MG63 (cell line): Measurements from ENCODE around the gene HOXB6. TPM values are rescaled to one million over a fixed set of nuclear protein-coding genes. Genes with fewer than 3 reads are reported as not detected.

Experiments
- DNase-seq: peaks from one replicate; pipeline ENCODE4 v3.0.0-alpha.2; 2020
- H3K27me3 ChIP-seq: fragments of 250-450 bp; sonication (Bioruptor Pico); 2 replicates; pipeline ENCODE4 v1.5.1; 2020; ENCODE audit warnings: mild to moderate bottlenecking, moderate library complexity
- H3K36me3 ChIP-seq: fragments of 250-450 bp; sonication (Bioruptor Pico); 2 replicates; pipeline ENCODE4 v1.5.1; 2020; ENCODE audit warnings: mild to moderate bottlenecking, moderate library complexity
- H3K4me3 ChIP-seq: fragments of 250-450 bp; sonication (Bioruptor Pico); 2 replicates; pipeline ENCODE4 v1.5.1; 2020; ENCODE audit warnings: mild to moderate bottlenecking, moderate library complexity
- H3K9me3 ChIP-seq: fragments of 250-450 bp; sonication (Bioruptor Pico); 2 replicates; pipeline ENCODE4 v1.5.1; 2020; ENCODE audit warnings: mild to moderate bottlenecking, moderate library complexity
- total RNA-seq: library from RNA; depleted of rRNA; stranded (reverse); fragments of >200 nt; shearing (Covaris generic); gene quantifications from 2 replicates; pipeline ENCODE4 v1.2.3, GENCODE V29; 2014; ENCODE audit warnings: low replicate concordance

HOXB6 gene
- total RNA-seq, 1 experiment from 2014 or later: 7.0 TPM

DNA sequence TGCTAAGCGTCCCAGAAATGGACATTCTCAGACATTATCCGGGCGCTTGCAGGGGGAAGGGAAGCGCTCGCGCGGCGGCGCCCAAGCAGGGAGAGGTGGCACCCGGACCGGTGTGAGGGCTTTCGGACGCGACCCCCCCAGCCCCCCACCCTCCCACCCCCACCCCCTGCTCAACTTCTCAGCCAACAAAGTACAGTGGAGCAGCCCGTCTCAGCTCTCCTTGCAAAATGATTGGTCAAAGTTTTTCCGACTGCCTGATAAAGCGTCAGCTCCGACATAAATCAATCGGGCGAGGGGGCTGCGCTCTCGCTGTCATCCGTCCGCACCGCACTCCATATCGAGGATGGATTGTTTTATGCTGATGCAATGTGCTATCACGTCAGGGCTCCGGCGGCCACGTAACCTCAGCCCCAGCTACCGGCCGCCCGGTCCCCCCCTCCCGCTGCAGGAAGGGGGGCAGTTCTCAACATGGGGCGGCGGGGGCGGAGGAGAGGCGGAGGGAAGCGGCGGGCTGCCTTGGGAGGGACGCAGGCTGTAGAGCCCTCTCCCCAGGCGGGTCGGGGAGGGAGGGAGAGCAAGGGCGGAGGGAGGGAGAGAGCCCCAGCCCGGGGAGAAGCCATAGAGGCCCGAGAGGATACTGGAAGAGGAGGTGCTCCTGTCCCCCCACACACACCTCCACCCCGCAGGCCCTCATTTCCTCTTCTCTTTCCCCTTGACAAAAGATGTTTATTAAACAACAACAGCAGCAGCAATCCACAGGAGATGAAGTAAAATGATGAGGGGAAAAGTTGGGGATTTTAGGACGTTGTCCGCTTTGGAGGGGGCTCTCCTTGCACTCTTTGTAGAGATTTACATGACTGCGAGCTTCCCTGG lies 21.7 kb upstream of the HOXB6 start, which contains the start of gene HOXB9:
Gene HOXB9, minus strand, starts transcription at position 114 of the 873 bp plus-strand sequence. Its CDS starts 89 bp downstream, at position 25.
- no peaks in the 10 kb centered on the region for H3K27me3 ChIP-seq
- H3K4me3 ChIP-seq: peak within 1 kb of the TSS; percentile 74
- DNase-seq: peak; percentile 96

DNA sequence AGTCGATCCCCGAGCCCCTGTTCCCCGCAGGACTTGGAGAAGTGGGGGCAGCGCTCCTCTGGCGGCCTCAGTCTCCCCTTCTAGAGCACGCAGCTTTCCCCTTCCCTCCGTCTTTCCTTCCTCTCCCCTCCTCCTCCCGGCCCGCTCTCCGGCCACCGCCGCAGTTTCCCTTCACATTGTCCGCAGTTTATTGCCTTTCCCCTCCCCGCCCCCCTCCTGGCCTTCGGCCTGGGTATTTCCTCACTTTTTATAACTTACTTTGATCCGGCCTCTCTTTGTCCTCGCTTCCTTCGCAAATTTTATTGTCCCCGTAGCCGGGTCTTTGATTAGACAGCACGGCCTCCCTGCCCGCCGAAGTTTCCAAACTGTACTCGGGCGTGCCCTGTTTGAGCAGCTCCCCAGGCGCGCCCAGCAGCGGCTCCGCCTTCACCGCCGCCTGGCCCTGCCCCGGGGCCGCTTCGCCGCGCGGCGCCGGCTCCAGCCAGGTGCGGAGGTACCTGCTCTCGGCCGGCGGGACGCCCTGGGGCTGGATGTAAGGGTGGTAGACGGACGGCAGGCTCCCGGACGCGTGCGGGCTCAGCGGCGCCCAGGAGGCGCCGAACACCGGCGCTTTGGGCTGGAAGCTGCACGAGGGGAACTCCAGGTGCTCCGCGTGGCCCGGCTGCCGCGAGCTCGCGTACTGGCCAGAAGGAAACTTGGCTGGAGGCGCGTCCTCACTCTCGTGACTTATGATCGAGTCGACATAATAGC lies 20.9 kb upstream of the HOXB6 start:
- H3K4me3 ChIP-seq: peak overlapping the region; percentile 74
- DNase-seq: peak; percentile 69
- H3K36me3 ChIP-seq: peaks cover 26% of the 10 kb centered on the region

More for the DNA sequence above, 21.7 kb upstream of the HOXB6 start, which contains the start of gene HOXB9:
- peaks cover 31% of the 10 kb centered on the region for H3K36me3 ChIP-seq
- H3K9me3 ChIP-seq: no peaks in the 10 kb centered on the region

DNA sequence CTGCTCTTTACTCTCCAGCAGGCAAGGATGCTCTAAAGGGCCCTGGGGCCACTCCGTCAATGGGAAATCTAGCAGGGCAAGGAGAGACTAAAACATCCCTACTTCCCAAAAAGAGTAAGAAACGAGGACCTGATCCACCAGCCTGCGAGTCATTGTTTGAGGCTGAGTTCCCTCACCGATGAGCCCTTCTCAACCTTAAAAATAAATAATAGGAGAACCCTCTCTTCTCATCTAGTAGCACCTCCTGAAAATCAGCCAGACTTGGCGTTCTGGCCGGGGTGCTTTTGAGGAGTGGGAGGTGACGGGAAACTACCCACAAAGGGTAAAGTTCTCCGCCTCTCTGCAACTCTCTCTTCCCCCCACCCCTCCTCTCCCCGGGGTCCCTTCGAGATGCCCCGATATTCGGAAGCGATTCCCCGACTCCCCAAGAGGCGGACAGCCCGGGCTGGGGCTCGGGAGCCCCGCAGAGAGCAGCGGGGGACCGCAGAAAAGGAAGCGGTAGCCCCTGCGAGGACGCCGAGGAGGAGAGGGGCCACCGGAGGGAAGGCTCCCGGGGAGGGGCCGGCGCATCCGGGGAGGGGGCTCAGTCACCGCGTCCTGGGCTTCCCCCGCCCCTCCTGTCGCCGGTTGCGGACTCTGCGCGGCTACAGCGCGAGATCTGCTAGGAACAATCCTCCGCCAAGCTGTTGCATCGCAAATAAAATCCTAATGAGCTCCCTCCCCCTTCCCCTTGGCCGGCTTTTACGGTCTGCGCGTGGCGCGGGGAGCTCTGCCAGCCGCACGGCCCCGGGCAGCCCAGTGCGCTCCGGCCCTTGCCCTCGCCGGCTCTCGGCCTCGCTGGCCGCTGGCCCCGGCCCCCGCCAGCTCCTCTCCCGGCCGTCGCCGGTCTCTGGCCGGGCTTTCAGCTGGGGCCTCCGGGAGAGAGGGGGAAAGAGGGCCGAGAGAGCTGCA lies 20.0 kb upstream of the HOXB6 start:
- H3K27me3 ChIP-seq: no peaks in the 10 kb centered on the region
- H3K4me3 ChIP-seq: peak overlapping the region; percentile 74
- H3K9me3 ChIP-seq: no peaks in the 10 kb centered on the region
- peak; percentile 67 for DNase-seq
- peaks cover 21% of the 10 kb centered on the region for H3K36me3 ChIP-seq

More for the DNA sequence above, 20.9 kb upstream of the HOXB6 start:
- H3K9me3 ChIP-seq: no peaks in the 10 kb centered on the region
- no peaks in the 10 kb centered on the region for H3K27me3 ChIP-seq

- peak overlapping the region; percentile 74 for H3K4me3 ChIP-seq
- H3K9me3 ChIP-seq: no peaks in the 10 kb centered on the region
- DNase-seq: no peak
- no peaks in the 10 kb centered on the region for H3K27me3 ChIP-seq
- peaks cover 21% of the 10 kb centered on the region for H3K36me3 ChIP-seq
Observed at GRCh38 chr17:48624118-48624517, 19.3 kb upstream of the HOXB6 start.

GRCh38 chr17:48623583-48623982 lies 18.8 kb upstream of the HOXB6 start:
- Histone ChIP-seq H3K27me3 (no peaks in the 10 kb centered on the region), H3K4me3 (no peak overlapping the region), H3K9me3 (no peaks in the 10 kb centered on the region), H3K36me3 (peaks cover 21% of the 10 kb centered on the region)
- no peak for DNase-seq

DNA sequence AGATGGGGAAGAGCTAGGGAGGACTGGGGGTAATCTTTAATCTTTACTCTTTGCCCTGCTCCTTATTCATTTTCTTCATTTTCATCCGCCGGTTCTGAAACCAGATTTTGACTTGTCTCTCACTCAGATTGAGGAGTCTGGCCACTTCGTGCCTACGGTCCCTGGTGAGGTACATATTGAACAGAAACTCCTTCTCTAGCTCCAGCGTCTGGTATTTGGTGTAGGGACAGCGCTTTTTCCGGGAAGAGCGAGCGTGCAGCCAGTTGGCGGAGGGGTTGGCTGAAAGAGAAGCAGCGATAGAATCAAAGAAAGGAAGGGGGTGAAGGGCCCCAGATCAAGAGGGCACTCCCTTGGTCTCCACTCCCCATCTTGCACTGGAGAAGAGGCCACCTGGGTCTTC lies 18.1 kb upstream of the HOXB6 start:
- H3K36me3 ChIP-seq: peaks cover 21% of the 10 kb centered on the region
- peaks cover 4% of the 10 kb centered on the region for H3K27me3 ChIP-seq
- no peak overlapping the region for H3K4me3 ChIP-seq
- DNase-seq: no peak
- H3K9me3 ChIP-seq: no peaks in the 10 kb centered on the region

DNA sequence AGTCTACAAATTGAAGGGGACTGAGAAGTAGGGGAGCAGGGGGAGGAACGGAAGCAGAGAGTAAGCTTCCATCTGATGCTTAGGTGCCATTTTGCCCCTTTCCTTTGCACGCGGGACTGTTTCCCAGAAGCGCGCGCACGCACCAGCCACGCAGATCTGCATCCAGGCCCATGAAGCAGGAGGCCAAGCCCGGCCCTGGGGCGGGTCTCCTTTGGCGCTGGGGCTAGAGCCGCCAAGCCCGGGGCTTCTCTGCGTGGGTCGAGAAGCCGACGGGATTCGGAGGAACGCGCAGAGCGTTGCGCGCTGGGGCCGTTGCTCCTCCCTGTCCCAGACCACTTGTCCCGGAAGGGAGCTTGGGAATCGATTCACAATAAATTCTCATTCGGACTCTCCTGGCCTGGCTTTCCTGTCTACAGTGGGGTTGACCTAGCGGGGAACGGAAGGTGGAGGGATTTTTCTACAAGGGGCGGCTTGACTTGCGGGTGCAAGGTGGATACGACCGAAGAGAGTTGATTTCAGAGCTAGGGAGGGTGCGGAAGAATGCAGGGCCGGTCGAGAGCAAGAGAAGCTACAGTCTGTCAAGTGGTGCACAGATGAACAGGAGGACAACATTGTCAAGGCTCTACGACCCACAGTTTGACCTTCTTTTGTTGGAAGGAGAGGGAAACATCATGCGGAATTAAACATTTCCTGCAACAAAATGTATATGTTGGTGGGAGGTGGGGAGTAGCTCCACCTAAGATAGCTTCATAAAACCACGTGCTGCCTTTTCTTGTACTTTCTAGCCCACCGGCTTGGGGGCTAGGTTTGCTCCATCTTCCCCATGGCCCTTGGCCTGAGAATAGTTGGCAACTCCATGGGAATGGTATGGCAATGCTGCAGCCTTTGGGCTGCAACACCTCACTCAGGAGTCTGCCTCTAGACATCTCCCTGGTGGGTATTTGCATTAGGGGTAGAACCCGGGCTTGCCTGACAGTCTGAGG lies 16.9 kb upstream of the HOXB6 start:
- H3K4me3 ChIP-seq: no peak overlapping the region
- no peak for DNase-seq
- H3K27me3 ChIP-seq: peaks cover 5% of the 10 kb centered on the region
- peaks cover 21% of the 10 kb centered on the region for H3K36me3 ChIP-seq
- no peaks in the 10 kb centered on the region for H3K9me3 ChIP-seq

GRCh38 chr17:48620461-48621139 lies 15.8 kb upstream of the HOXB6 start:
- peaks cover 5% of the 10 kb centered on the region for H3K27me3 ChIP-seq
- H3K9me3 ChIP-seq: no peaks in the 10 kb centered on the region
- no peak overlapping the region for H3K4me3 ChIP-seq
- peaks cover 21% of the 10 kb centered on the region for H3K36me3 ChIP-seq
- no peak for DNase-seq

DNA sequence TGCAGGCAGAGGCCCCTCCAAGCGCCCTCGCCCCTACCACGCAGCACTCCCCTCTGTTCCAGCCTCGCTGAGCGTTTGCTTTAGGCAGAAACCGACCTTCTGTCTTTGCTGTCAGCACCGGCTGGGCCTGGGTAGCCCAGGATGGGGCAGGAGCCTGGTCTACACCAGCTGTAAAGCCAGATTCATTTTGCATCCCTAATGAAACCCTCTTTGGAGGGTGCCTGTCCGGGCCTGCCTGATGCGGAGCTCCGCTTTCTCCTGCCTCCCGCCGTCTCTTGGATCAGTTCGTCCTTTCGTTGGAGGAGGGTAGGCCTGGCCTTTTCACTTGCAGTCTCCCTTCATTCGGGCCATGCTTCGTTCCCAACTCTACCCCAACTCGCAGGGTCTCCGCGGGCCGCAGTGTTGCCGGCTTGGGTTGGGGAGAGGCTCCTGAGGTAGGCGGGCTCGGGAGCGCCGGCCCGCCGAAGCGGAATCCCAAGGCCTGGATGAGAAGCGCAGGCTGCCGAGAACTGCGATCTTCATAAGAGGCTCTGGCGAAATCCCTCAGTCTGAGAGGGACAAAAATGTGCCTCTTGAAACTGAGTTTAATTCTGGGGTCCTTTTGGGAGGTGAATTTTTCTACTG lies 15.2 kb upstream of the HOXB6 start:
- H3K9me3 ChIP-seq: no peaks in the 10 kb centered on the region
- H3K4me3 ChIP-seq: no peak overlapping the region
- peaks cover 5% of the 10 kb centered on the region for H3K27me3 ChIP-seq
- peaks cover 21% of the 10 kb centered on the region for H3K36me3 ChIP-seq
- no peak for DNase-seq

DNA sequence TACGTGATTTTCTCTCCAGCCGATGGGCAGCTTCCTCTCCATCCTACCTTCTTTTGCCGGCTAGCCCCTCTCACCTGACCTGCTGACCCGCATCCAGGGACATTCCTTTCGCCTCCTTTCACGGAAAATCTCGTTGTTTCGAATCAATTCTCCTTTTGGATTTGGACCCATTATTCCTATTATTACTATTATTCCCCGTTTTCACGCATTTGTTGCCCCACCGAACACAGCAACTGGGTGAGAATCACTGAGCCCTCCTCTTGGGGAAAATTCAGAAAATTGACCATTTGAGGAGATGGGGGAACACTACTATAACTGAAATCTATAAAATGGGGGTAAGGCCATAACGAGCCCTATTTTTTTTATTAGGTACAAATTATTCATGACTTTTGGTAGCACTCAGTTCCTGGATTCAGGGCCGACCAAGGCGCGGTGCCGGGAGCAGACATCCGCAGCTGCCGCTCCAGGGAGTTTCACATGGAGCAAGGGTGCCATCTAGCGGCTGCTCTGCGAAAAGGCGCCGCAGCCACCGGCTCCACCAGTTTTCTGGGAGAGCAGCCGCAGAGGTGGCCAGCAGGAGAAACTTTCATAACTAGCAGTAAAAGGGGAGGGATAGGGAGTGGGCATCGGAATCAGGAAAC lies 13.6 kb upstream of the HOXB6 start:
- peaks cover 5% of the 10 kb centered on the region for H3K27me3 ChIP-seq
- H3K9me3 ChIP-seq: no peaks in the 10 kb centered on the region
- peak; percentile 82 for DNase-seq
- peaks cover 20% of the 10 kb centered on the region for H3K36me3 ChIP-seq
- peak overlapping the region; percentile 41 for H3K4me3 ChIP-seq

DNA sequence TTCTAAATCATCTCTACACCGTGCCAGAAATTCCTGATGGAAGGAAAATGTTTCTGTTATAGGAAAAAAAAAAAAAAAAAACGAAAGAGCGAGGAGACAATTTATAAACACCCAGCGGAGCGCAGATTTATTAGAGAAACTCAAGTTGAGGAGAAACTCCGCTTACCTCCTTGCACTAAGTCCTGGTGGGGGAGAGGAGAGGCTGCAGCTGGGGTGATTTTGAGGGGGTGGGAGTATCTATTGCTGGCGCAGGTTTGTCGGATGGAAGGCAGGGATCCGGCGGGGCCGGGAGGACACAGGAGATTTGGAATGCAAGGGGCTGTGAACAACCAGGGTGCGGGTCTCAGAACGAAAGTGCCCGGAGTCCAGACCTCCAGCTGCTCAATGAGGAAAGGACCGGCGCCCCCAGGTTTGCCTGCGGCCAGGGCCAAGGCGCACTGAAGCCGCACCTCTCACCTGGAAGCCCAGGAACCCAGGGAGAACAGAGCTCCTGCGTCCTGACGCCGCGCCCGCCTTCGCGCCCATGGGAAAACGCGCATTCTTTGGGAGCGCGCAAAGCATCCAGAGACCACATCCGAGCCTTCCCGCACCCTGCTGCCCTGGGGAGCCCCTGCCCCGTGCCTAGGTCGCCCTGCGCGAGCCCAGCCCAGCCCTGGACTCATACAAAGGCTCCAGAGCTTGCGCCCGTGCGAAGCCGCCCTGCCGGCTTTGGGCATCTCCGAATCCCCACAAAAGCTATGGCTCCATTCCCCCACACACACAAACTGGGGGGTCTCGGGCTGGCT lies 12.9 kb upstream of the HOXB6 start:
- Histone ChIP-seq H3K36me3 (peaks cover 12% of the 10 kb centered on the region), H3K27me3 (peaks cover 5% of the 10 kb centered on the region), H3K9me3 (no peaks in the 10 kb centered on the region), H3K4me3 (peak overlapping the region; percentile 41)
- DNase-seq: peak; percentile 27

DNA sequence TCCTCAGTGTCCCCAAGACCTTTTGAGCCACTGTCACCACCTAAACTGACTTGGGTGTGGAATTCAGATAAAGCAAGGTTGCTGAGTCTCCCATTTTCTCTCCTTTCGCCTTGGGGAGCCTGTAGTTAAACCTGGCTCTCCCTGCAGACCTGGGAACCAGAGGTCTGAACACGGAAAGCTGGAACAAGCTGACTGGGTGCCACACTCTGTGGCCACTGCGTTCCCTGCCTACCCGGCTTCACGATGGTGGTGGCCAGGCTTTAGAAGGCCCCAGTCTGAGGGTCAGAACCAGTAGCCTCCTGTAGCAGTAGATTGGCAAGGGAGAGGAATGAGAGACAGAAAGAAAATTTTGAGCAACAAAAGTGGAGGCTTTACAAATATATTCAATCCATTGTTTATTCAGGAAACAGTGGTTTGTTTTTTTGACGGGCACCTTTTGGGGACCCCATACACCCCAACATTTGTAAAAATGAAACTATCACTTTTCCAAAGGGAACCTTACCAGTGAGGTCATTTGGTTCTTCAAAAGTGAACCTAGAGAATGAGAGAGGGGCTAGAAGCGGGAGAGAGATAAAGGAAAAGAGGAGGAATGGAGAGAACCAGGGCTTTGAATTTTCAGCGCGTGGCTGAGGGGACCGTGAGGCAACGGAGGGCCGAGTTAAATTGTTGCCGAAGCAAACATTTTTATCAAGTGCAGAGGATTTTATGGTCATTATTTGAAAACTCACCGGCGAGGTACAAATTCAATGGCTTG lies 12.1 kb upstream of the HOXB6 start:
- no peaks in the 10 kb centered on the region for H3K9me3 ChIP-seq
- H3K27me3 ChIP-seq: peaks cover 5% of the 10 kb centered on the region
- H3K36me3 ChIP-seq: peaks cover 5% of the 10 kb centered on the region
- peak overlapping the region; percentile 41 for H3K4me3 ChIP-seq
- no peak for DNase-seq
